SK-N-SH (cell line): ENCODE results near the gene ABCC4. TPM values are rescaled to one million over a fixed set of nuclear protein-coding genes. Genes with fewer than 3 reads are reported as not detected.

Experiments used
- CTCF ChIA-PET: fragments of 300-600, 350-600 bp; formaldehyde crosslinking; extraction: SDS; loops from one replicate; lab custom pipeline; 2021; lab: Yijun Ruan, JAX
- POLR2A ChIA-PET: fragments of 350-600 bp; sonication (Branson Sonifier 250); formaldehyde crosslinking; extraction: SDS; loops from one replicate; lab custom pipeline; 2020; ENCODE audit warnings: antibody characterized with exemption, inconsistent platforms; lab: Yijun Ruan, JAX
- DNase-seq: peaks from one replicate; pipeline ENCODE4 v3.0.0; 2012
- H2AFZ ChIP-seq: fragments of 200-600 bp; sonication (generic); 2 replicates; pipeline ENCODE4 v1.8.1; 2016; ENCODE audit warnings: antibody characterized with exemption, mild to moderate bottlenecking, low read depth
- H3F3A ChIP-seq: fragments of 200-600 bp; sonication (generic); replicated peaks from 2 replicates; pipeline ENCODE3; 2016; ENCODE audit warnings: antibody characterized with exemption, mild to moderate bottlenecking; ENCODE audit not compliant: insufficient read depth
- H3K27ac ChIP-seq, 2 experiments: fragments of 200-500 bp in 1 of 2; fragments of 200-600 bp in 1 of 2; sonication (Bioruptor generic) in 1 of 2; sonication (generic), shearing (Covaris generic) in 1 of 2; 2 replicates each; pipeline versions ENCODE4 v1.5.1 to v1.6.1; 2014 to 2016; ENCODE audit warnings: low read depth in 2 of 2, inconsistent platforms in 1 of 2, low read length in 1 of 2, mild to moderate bottlenecking in 1 of 2, mixed read lengths in 1 of 2
- H3K27me3 ChIP-seq: fragments of 200-600 bp; sonication (generic), shearing (Covaris generic); 2 replicates; pipeline ENCODE4 v1.6.1; 2016; ENCODE audit warnings: mixed run types; ENCODE audit not compliant: insufficient read depth
- H3K36me3 ChIP-seq, 2 experiments: fragments of 200-500 bp in 1 of 2; fragments of 200-600 bp in 1 of 2; sonication (Bioruptor generic) in 1 of 2; sonication (generic) in 1 of 2; replicated peaks in 1 of 2; 2 replicates each; pipeline versions ENCODE3 to v1.5.1; 2014 to 2016; ENCODE audit warnings: low read length in 1 of 2, mild to moderate bottlenecking in 1 of 2; ENCODE audit not compliant: insufficient read depth in 2 of 2, control insufficient read depth in 1 of 2
- H3K4me1 ChIP-seq, 2 experiments: fragments of 200-500 bp in 1 of 2; fragments of 200-600 bp in 1 of 2; sonication (Bioruptor generic) in 1 of 2; sonication (generic), shearing (Covaris generic) in 1 of 2; 2 replicates each; pipeline versions ENCODE4 v1.5.1 to v1.6.1; 2014 to 2016; ENCODE audit warnings: low read depth in 1 of 2, low read length in 1 of 2, mixed run types in 1 of 2; ENCODE audit not compliant: insufficient read depth in 2 of 2, control insufficient read depth in 1 of 2
- H3K4me2 ChIP-seq: fragments of 200-600 bp; sonication (generic), shearing (Covaris generic); 2 replicates; pipeline ENCODE4 v1.6.1; 2017; ENCODE audit warnings: mixed run types
- H3K4me3 ChIP-seq, 2 experiments: fragments of 200-500 bp in 1 of 2; fragments of 200-600 bp in 1 of 2; sonication (Bioruptor generic) in 1 of 2; sonication (generic), shearing (Covaris generic) in 1 of 2; 2 replicates each; pipeline versions ENCODE4 v1.5.1 to v1.8.1; 2014 to 2016; ENCODE audit warnings: low read depth in 2 of 2, inconsistent platforms in 1 of 2, low read length in 1 of 2, mild to moderate bottlenecking in 1 of 2, mixed read lengths in 1 of 2, moderate library complexity in 1 of 2
- H3K79me2 ChIP-seq: fragments of 200-600 bp; sonication (generic); 2 replicates; pipeline ENCODE4 v1.8.1; 2017; ENCODE audit warnings: mild to moderate bottlenecking; ENCODE audit not compliant: insufficient read depth
- H3K9ac ChIP-seq: fragments of 200-600 bp; sonication (generic); 2 replicates; pipeline ENCODE4 v1.6.1; 2017; ENCODE audit warnings: mixed run types
- H3K9me2 ChIP-seq: fragments of 200-600 bp; sonication (generic); 2 replicates; pipeline ENCODE4 v1.6.1; 2017; ENCODE audit warnings: mixed run types
- H3K9me3 ChIP-seq: fragments of 200-600 bp; sonication (generic); 2 replicates; pipeline ENCODE4 v1.6.1; 2017; ENCODE audit warnings: mixed run types, mild to moderate bottlenecking, moderate library complexity
- H4K20me1 ChIP-seq: fragments of 200-600 bp; sonication (generic); 2 replicates; pipeline ENCODE4 v1.6.1; 2017; ENCODE audit warnings: mild to moderate bottlenecking, mixed run types; ENCODE audit not compliant: insufficient read depth
- CHD2 ChIP-seq: fragments of 150-350 bp; IDR thresholded peaks from 2 replicates; pipeline ENCODE4 v1.6.1; 2018; ENCODE audit warnings: low read length; ENCODE audit not compliant: partially characterized antibody
- ELF1 ChIP-seq: IDR thresholded peaks from 2 replicates; pipeline ENCODE4 v1.4.0; 2012
- EP300 ChIP-seq, 2 experiments: IDR thresholded peaks; 2 replicates each; pipeline versions ENCODE4 v1.4.0 to v1.6.1; 2012; ENCODE audit warnings: borderline replicate concordance in 1 of 2, low read depth in 1 of 2, low read length in 1 of 2
- EZH2phosphoT487 ChIP-seq: fragments of 200-600 bp; sonication (generic); IDR thresholded peaks from 2 replicates; pipeline ENCODE4 v1.6.1; 2017; ENCODE audit warnings: low read depth, mixed run types, mild to moderate bottlenecking, antibody characterized with exemption, moderate library complexity, borderline replicate concordance
- FOXM1 ChIP-seq: IDR thresholded peaks from 2 replicates; pipeline ENCODE4 v1.4.0; 2012; ENCODE audit warnings: low read depth, mild to moderate bottlenecking
- GABPA ChIP-seq: IDR thresholded peaks from 2 replicates; pipeline ENCODE4 v1.4.0; 2012; ENCODE audit warnings: low read depth, mild to moderate bottlenecking
- NFIC ChIP-seq: IDR thresholded peaks from 2 replicates; pipeline ENCODE4 v1.4.0; 2012; ENCODE audit warnings: borderline replicate concordance
- NRF1 ChIP-seq: IDR thresholded peaks from 2 replicates; pipeline ENCODE4 v1.6.1; 2012; ENCODE audit warnings: low read depth, mild to moderate bottlenecking, low read length
- POLR2AphosphoS5 ChIP-seq: IDR thresholded peaks from 2 replicates; pipeline ENCODE4 v1.6.1; 2012; ENCODE audit warnings: low read depth, low read length
- RFX5 ChIP-seq: IDR thresholded peaks from 2 replicates; pipeline ENCODE4 v1.6.1; 2012; ENCODE audit warnings: mild to moderate bottlenecking, improper control_type of control experiment, low read length
- RXRA ChIP-seq: IDR thresholded peaks from 2 replicates; pipeline ENCODE4 v1.4.0; 2012; ENCODE audit warnings: low read depth, mild to moderate bottlenecking, borderline replicate concordance
- SIN3A ChIP-seq: IDR thresholded peaks from 2 replicates; pipeline ENCODE4 v1.6.1; 2012; ENCODE audit warnings: low read depth, mild to moderate bottlenecking, low read length, moderate library complexity, borderline replicate concordance
- SMC3 ChIP-seq: IDR thresholded peaks from 2 replicates; pipeline ENCODE4 v1.6.1; 2012; ENCODE audit warnings: low read depth, low read length, improper control_type of control experiment
- TAF1 ChIP-seq: IDR thresholded peaks from 2 replicates; pipeline ENCODE4 v1.6.1; 2012; ENCODE audit warnings: low read depth, mild to moderate bottlenecking, low read length, moderate library complexity, borderline replicate concordance
- TCF12 ChIP-seq: IDR thresholded peaks from 2 replicates; pipeline ENCODE4 v1.4.0; 2012
- YY1 ChIP-seq: IDR thresholded peaks from 2 replicates; pipeline ENCODE4 v1.4.0; 2012; ENCODE audit warnings: low read depth, mild to moderate bottlenecking
- WGBS: methylation state at CpG from one replicate; pipeline ENCODE4 v1.1.6; 2017; ENCODE audit warnings: low lambda C conversion rate; 5-methylcytosine and 5-hydroxymethylcytosine counted together
- polyA plus RNA-seq, 3 experiments: library from polyadenylated mRNA; depleted of rRNA; stranded (reverse); fragments of >200 nt; gene quantifications; 2 replicates each; pipeline ENCODE4 v1.2.3, GENCODE V29; 2012
- TF ChIP-seq, protein P1 (sequence below): IDR thresholded peaks from 2 replicates; pipeline ENCODE4 v1.4.0; 2012; ENCODE audit warnings: low read depth, borderline replicate concordance
- TF ChIP-seq, protein P2 (sequence below): fragments of 150-350 bp; IDR thresholded peaks from 2 replicates; pipeline ENCODE4 v1.6.1; 2016; ENCODE audit warnings: mild to moderate bottlenecking, low read depth, low read length
- TF ChIP-seq, protein P3 (sequence below): fragments of 200-600 bp; sonication (generic); IDR thresholded peaks from 2 replicates; pipeline ENCODE4 v1.6.1; 2017; ENCODE audit warnings: antibody characterized with exemption, mild to moderate bottlenecking, moderate library complexity
- TF ChIP-seq, protein P4 (sequence below): IDR thresholded peaks from 2 replicates; pipeline ENCODE4 v1.4.0; 2012; ENCODE audit warnings: low read depth, borderline replicate concordance
- TF ChIP-seq, protein P5 (sequence below): IDR thresholded peaks from 2 replicates; pipeline ENCODE4; 2012

The ABCC4 gene
- polyA plus RNA-seq, 1 of the 3 experiments (the other 2 are of a cell fraction): 7.8 TPM

DNA sequence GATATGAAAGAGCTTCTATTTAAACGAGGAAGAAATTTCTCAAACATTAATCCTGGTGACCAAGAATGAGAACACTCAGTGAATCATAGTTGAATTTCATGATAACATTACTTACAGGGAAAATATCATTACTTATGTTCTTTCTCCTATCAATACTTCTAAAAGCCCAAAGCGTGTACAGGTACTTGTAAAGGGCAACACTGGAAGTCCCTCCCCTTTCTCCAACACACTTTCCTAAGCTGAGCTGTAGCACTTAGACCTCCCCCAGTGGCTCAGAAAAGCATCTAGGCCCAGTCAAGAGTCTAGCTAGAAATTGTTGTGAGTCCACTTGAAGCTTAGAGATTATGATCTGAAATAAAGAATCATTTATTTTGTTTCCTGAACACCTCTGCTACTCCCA is 150.7 kb downstream of the ABCC4 start:
- POLR2A ChIA-PET: no interaction called here
- H3F3A ChIP-seq: no peaks in the 10 kb centered on the region
- TF ChIP-seq RXRA: no peak
- no peak for TF ChIP-seq EZH2phosphoT487
- TF ChIP-seq EP300 (IDR thresholded peaks at IDR 0.05; ENCODE audit: borderline replicate concordance in 1 of 2, low read depth in 1 of 2, low read length in 1 of 2): no peak
- TF ChIP-seq, all 33 proteins: peak for 0

DNA sequence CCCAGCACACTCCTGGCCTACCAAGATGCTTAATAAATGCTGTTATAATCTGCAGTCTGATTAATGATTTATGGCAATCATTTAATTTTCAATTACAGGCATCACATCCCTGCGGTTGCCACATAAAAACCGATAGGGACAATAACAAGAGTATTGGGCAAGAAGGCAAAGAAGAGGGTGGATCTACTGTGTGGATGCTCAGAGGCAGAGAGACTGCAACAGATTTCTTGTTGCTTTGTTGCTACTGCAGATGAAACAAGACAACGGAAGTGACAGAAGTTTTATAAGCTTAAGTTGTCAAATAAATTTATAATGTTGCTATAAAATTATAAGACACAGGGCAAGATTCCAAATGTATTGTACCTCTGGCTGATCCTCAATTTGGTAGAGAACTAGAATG is 154.8 kb downstream of the ABCC4 start:
- H3K4me3 ChIP-seq: no peak overlapping the region
- DNase-seq: no peak

More for the DNA sequence above, 150.7 kb downstream of the ABCC4 start:
- no peak overlapping the region for H3K9ac ChIP-seq
- H3K27ac ChIP-seq: no peak overlapping the region
- H4K20me1 ChIP-seq: no peaks in the 10 kb centered on the region
- no peak overlapping the region for H3K4me2 ChIP-seq
- H3K4me3 ChIP-seq: no peak overlapping the region
- 64% methylated on average over 2 of the region's 2 CpGs for WGBS
- no peaks in the 10 kb centered on the region for H3K79me2 ChIP-seq
- CTCF ChIA-PET: interaction anchor here (1.0 to 1.1 kb wide), 2 partner anchors 39 to 476 kb away, joined by 4 to 5 read pairs; no protein-coding TSS in a partner anchor
- no peak for DNase-seq
- H3K4me1 ChIP-seq: peaks cover 0 to 10% of the 10 kb centered on the region in 2 experiments; a peak in 2 of 4 replicates
- no peak overlapping the region for H2AFZ ChIP-seq
- H3K9me3 ChIP-seq: no peaks in the 10 kb centered on the region
- no peaks in the 10 kb centered on the region for H3K27me3 ChIP-seq
- no peaks in the 10 kb centered on the region for H3K9me2 ChIP-seq
- H3K36me3 ChIP-seq: peaks cover 0 to 14% of the 10 kb centered on the region in 2 experiments

More for the DNA sequence above, 154.8 kb downstream of the ABCC4 start:
- no peaks in the 10 kb centered on the region for H3K79me2 ChIP-seq
- H3K4me2 ChIP-seq: no peak overlapping the region
- H4K20me1 ChIP-seq: no peaks in the 10 kb centered on the region
- WGBS: 78% methylated on average over 3 of the region's 3 CpGs
- H3K9me2 ChIP-seq: no peaks in the 10 kb centered on the region
- no peaks in the 10 kb centered on the region for H3K27me3 ChIP-seq
- no peak overlapping the region for H3K9ac ChIP-seq
- no peaks in the 10 kb centered on the region for H3F3A ChIP-seq
- H3K9me3 ChIP-seq: no peaks in the 10 kb centered on the region
- CTCF ChIA-PET: no interaction called here
- H3K36me3 ChIP-seq: peaks cover 0 to 19% of the 10 kb centered on the region in 2 experiments
- POLR2A ChIA-PET: no interaction called here
- TF ChIP-seq SMC3 (no peak), RFX5 (no peak), TAF1 (no peak), CHD2 (no peak), POLR2AphosphoS5 (no peak), RXRA (no peak), EP300 (IDR thresholded peaks at IDR 0.05; ENCODE audit: borderline replicate concordance in 1 of 2, low read depth in 1 of 2, low read length in 1 of 2) (no peak), FOXM1 (no peak), ELF1 (no peak), NFIC (no peak), TCF12 (no peak), YY1 (no peak), NRF1 (no peak), GABPA (no peak), SIN3A (no peak)
- TF ChIP-seq, protein P1, sequence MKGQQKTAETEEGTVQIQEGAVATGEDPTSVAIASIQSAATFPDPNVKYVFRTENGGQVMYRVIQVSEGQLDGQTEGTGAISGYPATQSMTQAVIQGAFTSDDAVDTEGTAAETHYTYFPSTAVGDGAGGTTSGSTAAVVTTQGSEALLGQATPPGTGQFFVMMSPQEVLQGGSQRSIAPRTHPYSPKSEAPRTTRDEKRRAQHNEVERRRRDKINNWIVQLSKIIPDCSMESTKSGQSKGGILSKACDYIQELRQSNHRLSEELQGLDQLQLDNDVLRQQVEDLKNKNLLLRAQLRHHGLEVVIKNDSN: no peak
- TF ChIP-seq, protein P2, sequence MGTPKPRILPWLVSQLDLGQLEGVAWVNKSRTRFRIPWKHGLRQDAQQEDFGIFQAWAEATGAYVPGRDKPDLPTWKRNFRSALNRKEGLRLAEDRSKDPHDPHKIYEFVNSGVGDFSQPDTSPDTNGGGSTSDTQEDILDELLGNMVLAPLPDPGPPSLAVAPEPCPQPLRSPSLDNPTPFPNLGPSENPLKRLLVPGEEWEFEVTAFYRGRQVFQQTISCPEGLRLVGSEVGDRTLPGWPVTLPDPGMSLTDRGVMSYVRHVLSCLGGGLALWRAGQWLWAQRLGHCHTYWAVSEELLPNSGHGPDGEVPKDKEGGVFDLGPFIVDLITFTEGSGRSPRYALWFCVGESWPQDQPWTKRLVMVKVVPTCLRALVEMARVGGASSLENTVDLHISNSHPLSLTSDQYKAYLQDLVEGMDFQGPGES: no peak
- TF ChIP-seq, protein P3, sequence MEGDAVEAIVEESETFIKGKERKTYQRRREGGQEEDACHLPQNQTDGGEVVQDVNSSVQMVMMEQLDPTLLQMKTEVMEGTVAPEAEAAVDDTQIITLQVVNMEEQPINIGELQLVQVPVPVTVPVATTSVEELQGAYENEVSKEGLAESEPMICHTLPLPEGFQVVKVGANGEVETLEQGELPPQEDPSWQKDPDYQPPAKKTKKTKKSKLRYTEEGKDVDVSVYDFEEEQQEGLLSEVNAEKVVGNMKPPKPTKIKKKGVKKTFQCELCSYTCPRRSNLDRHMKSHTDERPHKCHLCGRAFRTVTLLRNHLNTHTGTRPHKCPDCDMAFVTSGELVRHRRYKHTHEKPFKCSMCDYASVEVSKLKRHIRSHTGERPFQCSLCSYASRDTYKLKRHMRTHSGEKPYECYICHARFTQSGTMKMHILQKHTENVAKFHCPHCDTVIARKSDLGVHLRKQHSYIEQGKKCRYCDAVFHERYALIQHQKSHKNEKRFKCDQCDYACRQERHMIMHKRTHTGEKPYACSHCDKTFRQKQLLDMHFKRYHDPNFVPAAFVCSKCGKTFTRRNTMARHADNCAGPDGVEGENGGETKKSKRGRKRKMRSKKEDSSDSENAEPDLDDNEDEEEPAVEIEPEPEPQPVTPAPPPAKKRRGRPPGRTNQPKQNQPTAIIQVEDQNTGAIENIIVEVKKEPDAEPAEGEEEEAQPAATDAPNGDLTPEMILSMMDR: no peak
- TF ChIP-seq, protein P4, sequence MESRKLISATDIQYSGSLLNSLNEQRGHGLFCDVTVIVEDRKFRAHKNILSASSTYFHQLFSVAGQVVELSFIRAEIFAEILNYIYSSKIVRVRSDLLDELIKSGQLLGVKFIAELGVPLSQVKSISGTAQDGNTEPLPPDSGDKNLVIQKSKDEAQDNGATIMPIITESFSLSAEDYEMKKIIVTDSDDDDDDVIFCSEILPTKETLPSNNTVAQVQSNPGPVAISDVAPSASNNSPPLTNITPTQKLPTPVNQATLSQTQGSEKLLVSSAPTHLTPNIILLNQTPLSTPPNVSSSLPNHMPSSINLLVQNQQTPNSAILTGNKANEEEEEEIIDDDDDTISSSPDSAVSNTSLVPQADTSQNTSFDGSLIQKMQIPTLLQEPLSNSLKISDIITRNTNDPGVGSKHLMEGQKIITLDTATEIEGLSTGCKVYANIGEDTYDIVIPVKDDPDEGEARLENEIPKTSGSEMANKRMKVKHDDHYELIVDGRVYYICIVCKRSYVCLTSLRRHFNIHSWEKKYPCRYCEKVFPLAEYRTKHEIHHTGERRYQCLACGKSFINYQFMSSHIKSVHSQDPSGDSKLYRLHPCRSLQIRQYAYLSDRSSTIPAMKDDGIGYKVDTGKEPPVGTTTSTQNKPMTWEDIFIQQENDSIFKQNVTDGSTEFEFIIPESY: no peak
- TF ChIP-seq, protein P5, sequence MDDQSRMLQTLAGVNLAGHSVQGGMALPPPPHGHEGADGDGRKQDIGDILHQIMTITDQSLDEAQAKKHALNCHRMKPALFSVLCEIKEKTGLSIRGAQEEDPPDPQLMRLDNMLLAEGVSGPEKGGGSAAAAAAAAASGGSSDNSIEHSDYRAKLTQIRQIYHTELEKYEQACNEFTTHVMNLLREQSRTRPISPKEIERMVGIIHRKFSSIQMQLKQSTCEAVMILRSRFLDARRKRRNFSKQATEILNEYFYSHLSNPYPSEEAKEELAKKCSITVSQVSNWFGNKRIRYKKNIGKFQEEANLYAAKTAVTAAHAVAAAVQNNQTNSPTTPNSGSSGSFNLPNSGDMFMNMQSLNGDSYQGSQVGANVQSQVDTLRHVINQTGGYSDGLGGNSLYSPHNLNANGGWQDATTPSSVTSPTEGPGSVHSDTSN: no peak
- H3K27ac ChIP-seq: no peak overlapping the region
- H2AFZ ChIP-seq: no peak overlapping the region
- H3K4me1 ChIP-seq: 0 out of 4 replicates have a peak, but pooled peaks cover 0 to 4% of the 10 kb centered on the region in 2 experiments
